Endothelial cell of umbilical vein (primary cell): Measurements from ENCODE around the gene FBXL2. TPM values are rescaled to one million over a fixed set of nuclear protein-coding genes. Genes with fewer than 3 reads are reported as not detected.
"Not testable (repeated sequence)": the region's sequence is repeated elsewhere in the genome, so short reads cannot be mapped to it uniquely, and the experiment has no call there.

Experiments
- BruUV-seq: library from RNA; stranded (reverse); fragments of 400-500 nt; replicated peaks from 2 replicates; lab custom pipeline; 2021; lab: Mats Ljungman, UMichigan
- CTCF ChIA-PET: fragments of 300-600, 350-600 bp; sonication (Branson Sonifier 250); formaldehyde crosslinking; loops from one replicate; lab custom pipeline; 2021; ENCODE audit warnings: antibody characterized with exemption, inconsistent platforms; lab: Charles Lee
- POLR2A ChIA-PET: fragments of 300-600, 350-600 bp; sonication (Branson Sonifier 250); formaldehyde crosslinking; loops from one replicate; lab custom pipeline; 2021; ENCODE audit warnings: antibody characterized with exemption, inconsistent platforms; lab: Charles Lee
- DNase-seq: peaks from one replicate; pipeline ENCODE4 v3.0.0-alpha.2; 2011; ENCODE audit warnings: low read depth, low spot score
- FAIRE-seq: peaks from 2 replicates; lab custom pipeline; 2011; peaks lifted over from hg19 to GRCh38; lab: Jason Lieb, UNC
- H2AFZ ChIP-seq: 2 replicates; pipeline ENCODE4 v1.6.0; 2012; ENCODE audit warnings: low read depth, low read length, control low read depth, inconsistent platforms
- H3K27ac ChIP-seq: 2 replicates; pipeline ENCODE4 v1.5.1; 2011; ENCODE audit warnings: low read depth, mild to moderate bottlenecking, control low read depth, low read length, moderate library complexity; ENCODE audit not compliant: insufficient read depth
- H3K27me3 ChIP-seq, 2 experiments: 2 replicates each; pipeline versions ENCODE4 v1.6.0 to v1.6.1; 2011; ENCODE audit warnings: low read length in 2 of 2, mixed read lengths in 1 of 2; ENCODE audit not compliant: control insufficient read depth in 2 of 2, insufficient read depth in 2 of 2
- H3K36me3 ChIP-seq, 2 experiments: 2 replicates in 1 of 2; 3 replicates in 1 of 2; pipeline ENCODE4 v1.5.1; 2011; ENCODE audit warnings: low read length in 2 of 2, mild to moderate bottlenecking in 1 of 2, moderate library complexity in 1 of 2; ENCODE audit not compliant: control insufficient read depth in 2 of 2, insufficient read depth in 2 of 2; ENCODE audit errors: extremely low read depth in 1 of 2
- H3K4me1 ChIP-seq: 3 replicates; pipeline ENCODE4 v1.5.1; 2011; ENCODE audit warnings: mild to moderate bottlenecking, low read length; ENCODE audit not compliant: control insufficient read depth, insufficient read depth; ENCODE audit errors: extremely low read depth
- H3K4me2 ChIP-seq: 2 replicates; pipeline ENCODE4 v1.6.1; 2011; ENCODE audit warnings: low read length, control low read depth, mixed read lengths; ENCODE audit not compliant: insufficient read depth
- H3K4me3 ChIP-seq, 3 experiments: fragments of 200-600 bp in 1 of 3; sonication (generic), shearing (Covaris generic) in 1 of 3; replicated peaks in 1 of 3; 2 replicates each; pipeline ENCODE4 v1.5.1; 2011 to 2016; ENCODE audit warnings: control low read depth in 3 of 3, low read length in 3 of 3, mild to moderate bottlenecking in 2 of 3, inconsistent platforms in 1 of 3, low read depth in 1 of 3, moderate library complexity in 1 of 3; ENCODE audit not compliant: insufficient read depth in 1 of 3
- H3K79me2 ChIP-seq: 2 replicates; pipeline ENCODE4 v1.6.0; 2012; ENCODE audit warnings: low read length, inconsistent platforms; ENCODE audit not compliant: control insufficient read depth, insufficient read depth
- H3K9ac ChIP-seq: replicated peaks from 2 replicates; pipeline ENCODE3; 2011; ENCODE audit warnings: low read length, control low read depth; ENCODE audit not compliant: insufficient read depth; ENCODE audit errors: extremely low read depth
- H3K9me1 ChIP-seq: replicated peaks from 3 replicates; pipeline ENCODE4 v1.6.0; 2011; ENCODE audit warnings: mild to moderate bottlenecking, low read length; ENCODE audit not compliant: control insufficient read depth, insufficient read depth; ENCODE audit errors: extremely low read depth
- H3K9me3 ChIP-seq: replicated peaks from 2 replicates; pipeline ENCODE4 v1.5.1; 2012; ENCODE audit warnings: low read length, inconsistent platforms; ENCODE audit not compliant: control insufficient read depth, insufficient read depth
- H4K20me1 ChIP-seq: replicated peaks from 2 replicates; pipeline ENCODE3; 2011; ENCODE audit warnings: mild to moderate bottlenecking, low read length; ENCODE audit not compliant: control insufficient read depth, insufficient read depth; ENCODE audit errors: extremely low read depth
- CTCF ChIP-seq, 2 donors: IDR thresholded peaks; 1 replicate in 1 of 2; 2 replicates in 1 of 2; pipeline ENCODE4 v1.5.1; 2011; ENCODE audit warnings: low read length in 2 of 2, mild to moderate bottlenecking in 2 of 2, moderate library complexity in 2 of 2, control low read depth in 1 of 2, inconsistent platforms in 1 of 2, low read depth in 1 of 2; ENCODE audit not compliant: insufficient read depth in 1 of 2; ENCODE audit errors: extremely low read depth in 1 of 2
- EZH2 ChIP-seq: IDR thresholded peaks from 2 replicates; pipeline ENCODE4 v1.6.1; 2012; ENCODE audit warnings: borderline replicate concordance, low read depth, mild to moderate bottlenecking, moderate library complexity, low read length, inconsistent platforms; ENCODE audit not compliant: severe bottlenecking
- FOS ChIP-seq: IDR thresholded peaks from 2 replicates; pipeline ENCODE4 v1.6.1; 2011; ENCODE audit warnings: mild to moderate bottlenecking, low read length, moderate library complexity, borderline replicate concordance; ENCODE audit not compliant: insufficient read depth
- JUN ChIP-seq: IDR thresholded peaks from 2 replicates; pipeline ENCODE4 v1.6.1; 2011; ENCODE audit warnings: borderline replicate concordance, low read depth; ENCODE audit not compliant: insufficient read length, insufficient read depth
- MYC ChIP-seq: IDR thresholded peaks from one replicate; pipeline ENCODE4 v1.6.1; 2011; ENCODE audit warnings: mild to moderate bottlenecking, low read depth, low read length
- POLR2A ChIP-seq: IDR thresholded peaks from 2 replicates; pipeline ENCODE4 v1.6.1; 2012; ENCODE audit warnings: low read depth, mild to moderate bottlenecking, control low read depth, low read length
- dilution Hi-C: fragments of 300-500 bp; cut with MboI; formaldehyde crosslinking; loops from one replicate; pipeline ENCODE4 v1.15.0; 2019; ENCODE audit warnings: low sequenced_read_pairs; ENCODE audit not compliant: extremely low pct_ligation_motif_present
- intact Hi-C: fragments of 100-400 bp; cut with micrococcal nuclease; formaldehyde crosslinking; loops from one replicate; pipeline ENCODE4 v1.10.0; 2022
- polyA plus RNA-seq, 4 experiments: library from polyadenylated mRNA; depleted of rRNA in 3 of 4; stranded (reverse) in 3 of 4; unstranded in 1 of 4; fragments of >200 nt; gene quantifications; 2 replicates each; pipeline versions ENCODE4 v1.2.1 to v1.2.3, GENCODE V29; 2011 to 2012; ENCODE audit warnings: missing spikeins in 1 of 4
- total RNA-seq: library from RNA; stranded (reverse); gene quantifications from 2 replicates; pipeline ENCODE4 v1.2.3, GENCODE V29; 2021
- TF ChIP-seq, protein P1 (sequence below): IDR thresholded peaks from 2 replicates; pipeline ENCODE4 v1.6.1; 2011; ENCODE audit not compliant: insufficient read depth, insufficient read length

The FBXL2 gene
- total and polyA plus RNA-seq, 2 donors (not counting 3 experiments of a cell fraction or from before 2014, with no cell fraction given) = 21.7 to 44.7 TPM

DNA sequence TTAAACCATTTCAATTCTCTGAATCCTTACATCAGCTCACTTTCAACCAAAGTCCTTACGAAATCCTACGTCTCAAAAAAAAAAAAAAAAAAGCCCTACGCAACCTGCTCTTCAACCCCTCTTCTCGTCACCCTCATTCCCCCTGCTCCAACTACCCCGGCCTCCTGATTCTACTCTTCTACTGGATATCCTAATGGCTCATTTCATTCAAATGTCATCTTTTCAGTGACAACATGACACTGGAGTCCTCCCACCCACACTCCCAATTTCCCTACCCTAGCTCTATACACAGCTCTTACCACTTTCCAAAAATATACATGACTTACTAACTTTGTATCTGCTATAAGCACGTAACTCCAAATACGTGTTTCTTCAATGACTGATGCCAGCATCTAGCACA is 151.5 kb downstream of the FBXL2 start:
- no peak for DNase-seq
- no TSS peak for BruUV-seq
- dilution Hi-C loops = no loop called here
- ChIA-PET CTCF (interaction anchor here (1.2 kb wide), 1 partner anchor 359 kb away, joined by 5 read pairs; no protein-coding TSS in a partner anchor), POLR2A (interaction anchor here (0.7 kb wide), 1 partner anchor 1896 kb away, joined by 3 read pairs; no protein-coding TSS in a partner anchor)
- TF ChIP-seq, protein P1, sequence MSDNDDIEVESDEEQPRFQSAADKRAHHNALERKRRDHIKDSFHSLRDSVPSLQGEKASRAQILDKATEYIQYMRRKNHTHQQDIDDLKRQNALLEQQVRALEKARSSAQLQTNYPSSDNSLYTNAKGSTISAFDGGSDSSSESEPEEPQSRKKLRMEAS = no peak
- no peak for TF ChIP-seq EZH2
- no peak for TF ChIP-seq MYC
- TF ChIP-seq CTCF (IDR thresholded peaks at IDR 0.05; ENCODE audit: extremely low read depth in 1 of 2, insufficient read depth in 1 of 2, low read depth in 1 of 2, low read length in 2 of 2) = no peak
- TF ChIP-seq FOS = no peak
- TF ChIP-seq POLR2A = no peak
- no peak for TF ChIP-seq JUN
- Histone ChIP-seq H3K36me3 (peaks cover 0 to 7% of the 10 kb centered on the region in 2 experiments), H3K79me2 (peaks cover 96% of the 10 kb centered on the region), H3K9ac (no peak overlapping the region), H3K27ac (no peak overlapping the region), H3K4me2 (no peak overlapping the region), H3K4me3 (no peak overlapping the region), H3K9me1 (no peaks in the 10 kb centered on the region), H2AFZ (no peak overlapping the region), H3K9me3 (no peaks in the 10 kb centered on the region), H3K4me1 (no peaks in the 10 kb centered on the region), H4K20me1 (peaks cover 14% of the 10 kb centered on the region), H3K27me3 (no peaks in the 10 kb centered on the region)
- intact Hi-C loops = loop anchor here (1.0 kb wide), 1 partner anchor 9 kb away; no protein-coding TSS in a partner anchor
- no peak for FAIRE-seq

- FAIRE-seq, H2AFZ ChIP-seq, H3K36me3 ChIP-seq, H3K9me3 ChIP-seq, BruUV-seq, H3K4me1 ChIP-seq, H3K27ac ChIP-seq, DNase-seq, H3K27me3 ChIP-seq, H3K9ac ChIP-seq, dilution Hi-C loops, H3K4me2 ChIP-seq, H3K9me1 ChIP-seq, H3K4me3 ChIP-seq: not testable (repeated sequence)
- intact Hi-C loops = loop anchor here (1.0 kb wide), 1 partner anchor 8 kb away; no protein-coding TSS in a partner anchor
- POLR2A ChIA-PET = interaction anchor here (0.7 kb wide), 1 partner anchor 1897 kb away, joined by 3 read pairs; no protein-coding TSS in a partner anchor
- CTCF ChIA-PET = interaction anchor here (1.2 kb wide), 2 partner anchors 12 to 358 kb away, joined by 5 read pairs; no protein-coding TSS in a partner anchor
- Histone ChIP-seq H3K79me2 (peaks cover 98% of the 10 kb centered on the region), H4K20me1 (peaks cover 14% of the 10 kb centered on the region)
Observed at GRCh38 chr3:33429306-33429705, 152.1 kb downstream of the FBXL2 start.
